HG02642 (cell line): Measurements from ENCODE around the gene TRPV4.

Experiments
- ATAC-seq: cut with Tn5 transposase; IDR thresholded peaks from one replicate; pipeline ENCODE4 v1.9.1; 2021; ENCODE audit warnings: mild to moderate bottlenecking; ENCODE audit not compliant: unreplicated experiment, poor library complexity

The TRPV4 gene

DNA sequence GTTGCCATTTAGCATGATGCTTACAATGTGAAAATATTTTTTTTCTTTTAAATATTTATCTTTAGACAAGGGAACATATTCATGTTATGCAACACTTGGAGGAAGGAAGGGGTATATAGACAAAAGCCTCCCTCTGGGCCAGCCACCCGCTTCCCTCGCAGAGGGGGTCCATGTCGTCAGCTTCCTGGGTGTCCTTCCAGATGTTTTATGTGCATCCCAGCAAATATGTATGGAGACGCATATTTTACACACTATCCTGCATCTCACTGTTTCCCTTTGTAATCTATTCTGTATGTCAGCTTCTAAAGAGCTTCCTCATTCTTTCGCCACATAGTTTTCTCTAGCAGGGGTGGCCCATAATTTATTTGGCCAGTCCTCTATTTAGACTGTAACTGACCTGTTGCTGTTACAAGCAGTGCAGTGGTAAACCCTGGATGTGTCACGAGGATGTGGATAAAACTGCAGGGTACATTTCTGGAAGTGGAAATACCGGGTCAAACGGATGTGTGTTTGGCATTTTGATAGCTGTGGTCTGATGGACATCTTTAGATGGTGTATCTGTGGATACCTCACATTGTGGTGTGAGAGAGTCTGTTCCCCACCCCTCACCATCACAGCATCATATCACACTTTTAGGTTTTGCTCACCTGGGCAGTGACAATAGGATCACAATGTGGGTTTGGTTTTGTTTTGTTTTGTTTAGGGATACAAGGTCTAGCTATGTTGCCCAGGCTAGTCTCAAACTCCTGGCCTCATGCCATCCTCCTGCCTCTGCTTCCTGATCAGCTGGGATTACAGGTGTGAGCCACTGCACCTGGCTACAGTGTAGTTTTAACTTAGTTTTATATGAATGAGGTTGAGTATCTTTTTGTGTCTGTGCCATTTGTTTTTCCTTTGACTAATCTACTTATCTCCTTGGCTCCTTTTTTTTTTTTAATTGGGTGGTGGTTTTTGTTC lies 87.9 kb downstream of the TRPV4 start:
- ATAC-seq, result no peak

- ATAC-seq, result no peak
These were observed 89.2 kb downstream of the TRPV4 start for GRCh38 chr12:109744026-109744425.

DNA sequence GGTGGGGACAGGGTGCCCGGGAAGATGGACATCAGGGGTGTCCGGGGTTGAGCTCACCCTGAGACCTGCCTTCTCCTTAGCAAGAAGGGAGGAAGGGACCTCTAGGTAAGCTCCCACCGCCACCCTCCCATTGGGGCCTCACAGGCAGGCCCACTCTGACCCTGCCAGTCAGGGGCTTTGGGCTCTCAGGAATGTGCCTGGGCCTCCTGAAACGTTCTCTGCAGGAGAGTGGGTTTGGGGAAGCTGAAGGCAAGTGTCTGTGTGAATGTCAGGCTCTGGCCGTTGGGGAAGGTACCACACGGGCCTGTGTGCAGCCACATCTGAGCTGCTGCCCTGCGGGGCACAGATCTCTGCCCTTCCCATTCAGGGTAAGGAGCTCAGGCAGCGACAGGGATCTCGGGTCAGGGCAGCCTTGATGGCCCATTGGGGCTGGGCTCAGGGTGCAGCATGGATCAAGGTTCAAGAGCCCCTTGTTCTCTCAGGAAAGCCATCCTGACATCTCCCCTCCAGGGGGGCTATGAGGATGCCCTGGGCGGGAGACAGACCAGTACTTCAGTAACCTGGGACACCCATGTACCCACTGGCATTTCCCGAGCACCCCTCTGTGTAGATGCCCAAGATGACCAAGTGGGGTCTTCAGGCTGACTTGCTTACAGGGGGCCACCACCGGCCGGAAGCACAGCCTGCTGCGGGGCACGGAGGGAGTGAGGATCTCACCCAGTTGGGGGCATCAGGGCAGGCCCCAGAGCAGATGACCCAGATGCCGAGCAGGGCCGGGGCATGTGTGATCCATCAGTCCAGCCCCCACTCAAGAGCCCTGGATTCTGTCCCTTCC lies 89.9 kb downstream of the TRPV4 start:
- ATAC-seq, result no peak

DNA sequence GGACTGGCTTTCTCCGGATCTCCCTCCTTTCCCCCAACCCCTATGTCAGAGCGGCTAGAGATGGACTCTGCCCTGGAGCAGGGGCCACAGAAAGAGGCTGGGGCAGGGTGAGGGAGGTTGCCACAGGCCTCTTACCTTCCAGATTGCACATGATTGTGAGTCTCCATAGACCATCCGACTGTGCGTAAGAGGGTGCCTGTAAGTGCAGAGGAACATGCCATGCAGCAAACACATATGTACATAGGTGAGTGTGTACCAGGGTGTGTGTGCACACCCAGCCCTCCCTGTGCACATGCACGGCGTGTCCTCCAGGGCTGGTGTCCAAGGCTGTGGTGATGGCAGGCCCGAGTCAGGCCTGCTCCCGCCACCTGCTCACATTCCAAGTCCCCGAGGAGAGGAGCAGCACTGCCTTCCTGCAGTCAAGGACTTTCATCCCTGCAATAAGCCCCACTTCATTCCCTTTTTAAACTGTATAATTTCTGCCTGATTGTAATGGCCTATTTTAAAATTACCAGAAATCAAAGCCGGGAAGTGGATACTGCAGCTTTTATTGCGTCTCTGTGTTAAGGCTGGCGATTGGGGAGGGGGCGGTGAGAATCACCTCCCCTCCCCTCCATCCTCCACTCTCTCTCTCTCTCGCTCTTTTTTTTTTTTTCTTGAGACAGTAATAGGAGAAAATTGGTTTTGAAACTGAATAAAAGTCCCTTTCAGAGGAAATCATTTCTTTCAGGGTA lies 91.1 kb downstream of the TRPV4 start:
- ATAC-seq, result no peak

DNA sequence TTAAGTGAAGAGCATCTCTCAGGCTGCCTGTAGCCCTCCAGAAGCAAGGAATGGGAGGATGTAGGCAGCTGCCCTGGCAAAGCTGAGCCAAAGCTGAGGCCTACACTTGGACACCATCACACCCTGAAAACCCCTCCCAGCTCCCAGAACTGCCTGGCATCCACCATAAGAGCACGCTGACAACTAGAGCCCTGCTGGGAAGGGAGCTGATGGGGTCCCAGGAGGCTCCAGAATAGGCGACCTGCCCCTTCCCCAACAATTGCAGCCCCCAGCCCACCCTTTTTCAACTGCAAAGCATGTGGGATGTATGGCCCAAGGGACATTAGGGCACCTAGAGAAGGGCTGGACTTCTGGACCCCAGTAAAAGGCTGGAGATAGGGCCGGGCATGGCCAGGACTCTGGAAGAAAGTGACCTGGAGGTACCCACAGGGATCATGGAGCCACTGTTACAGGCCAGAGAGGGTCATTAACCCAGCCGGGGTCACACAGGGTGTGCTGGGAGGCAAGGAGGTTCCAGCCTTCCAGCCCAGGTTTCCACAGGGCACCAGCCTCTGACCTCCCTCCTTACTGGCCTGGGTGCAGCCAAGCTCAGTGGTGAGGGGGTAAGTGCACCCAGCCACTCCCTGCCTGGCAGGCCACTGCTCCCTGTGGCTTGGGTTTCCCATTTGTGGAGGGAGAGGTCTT lies 91.8 kb downstream of the TRPV4 start:
- no peak for ATAC-seq

DNA sequence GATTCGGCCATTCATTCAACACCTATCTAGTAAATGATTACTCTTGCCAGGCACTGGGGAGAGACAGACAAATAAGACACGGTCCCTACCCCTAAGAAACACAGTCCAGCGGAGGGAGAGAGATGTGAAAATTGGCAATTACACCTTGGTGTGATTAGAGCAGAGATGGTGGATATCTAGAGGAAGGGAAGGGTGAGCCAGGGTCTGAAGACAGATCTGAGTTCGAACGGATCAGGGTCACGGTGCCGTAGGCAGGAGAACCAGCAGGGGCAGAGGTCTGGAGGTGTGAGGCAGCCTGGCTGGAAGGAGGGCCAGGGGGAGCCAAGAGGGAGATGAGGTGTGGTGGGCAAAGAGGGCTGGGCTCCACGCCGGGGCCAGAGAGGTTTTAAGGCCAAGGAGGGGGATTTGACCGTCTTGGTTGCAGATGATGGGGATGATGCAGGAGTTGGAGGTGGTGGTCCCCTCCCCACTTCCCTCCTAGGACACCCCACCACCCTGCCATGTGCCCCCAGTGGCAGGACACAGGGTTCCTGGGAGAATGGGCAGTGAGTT lies 92.4 kb downstream of the TRPV4 start:
- no peak for ATAC-seq

GRCh38 chr12:109739747-109740693 lies 93.2 kb downstream of the TRPV4 start:
- ATAC-seq, result no peak

DNA sequence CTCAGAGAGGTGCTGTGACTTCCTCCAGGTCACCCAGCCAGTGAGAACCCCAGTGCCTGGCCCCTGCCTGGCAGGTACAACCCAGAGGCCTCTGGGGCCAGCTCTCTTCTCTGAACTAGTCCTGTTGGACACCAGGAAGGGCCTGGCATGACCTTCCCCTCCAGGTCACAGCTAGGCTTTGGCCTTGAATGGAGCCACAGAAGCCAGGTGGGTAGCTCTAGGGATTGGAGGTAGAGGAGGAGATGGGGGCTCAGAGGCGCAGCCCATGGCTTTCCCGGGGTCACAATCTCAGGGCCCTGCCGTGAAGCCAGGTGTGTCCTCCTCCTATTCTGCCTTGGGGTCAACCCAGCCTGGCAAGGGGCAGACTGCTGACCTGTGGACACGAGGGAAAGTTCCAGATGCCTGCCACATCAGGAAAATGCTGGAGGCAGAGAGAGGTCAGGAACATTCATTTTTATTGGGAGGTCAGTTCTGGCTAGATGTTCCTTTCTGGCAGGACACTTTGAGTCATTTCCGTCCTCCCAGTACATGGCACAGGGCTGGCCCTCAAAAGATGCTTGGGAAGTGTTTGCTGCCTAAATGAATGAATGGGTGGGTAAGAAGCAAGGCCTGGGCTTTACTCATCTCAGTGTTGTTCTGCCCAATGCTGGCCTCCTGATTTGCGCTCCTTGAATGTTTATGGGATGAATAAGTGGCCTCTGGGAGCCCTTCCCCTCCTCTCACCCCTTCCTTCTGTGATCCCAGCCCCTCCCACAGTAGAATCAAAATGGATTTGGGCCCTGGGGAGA lies 94.1 kb downstream of the TRPV4 start:
- no peak for ATAC-seq

GRCh38 chr12:109738209-109738608 lies 95.0 kb downstream of the TRPV4 start:
- ATAC-seq, result no peak

- ATAC-seq, result no peak
These were observed 95.6 kb downstream of the TRPV4 start for GRCh38 chr12:109737631-109738030.

DNA sequence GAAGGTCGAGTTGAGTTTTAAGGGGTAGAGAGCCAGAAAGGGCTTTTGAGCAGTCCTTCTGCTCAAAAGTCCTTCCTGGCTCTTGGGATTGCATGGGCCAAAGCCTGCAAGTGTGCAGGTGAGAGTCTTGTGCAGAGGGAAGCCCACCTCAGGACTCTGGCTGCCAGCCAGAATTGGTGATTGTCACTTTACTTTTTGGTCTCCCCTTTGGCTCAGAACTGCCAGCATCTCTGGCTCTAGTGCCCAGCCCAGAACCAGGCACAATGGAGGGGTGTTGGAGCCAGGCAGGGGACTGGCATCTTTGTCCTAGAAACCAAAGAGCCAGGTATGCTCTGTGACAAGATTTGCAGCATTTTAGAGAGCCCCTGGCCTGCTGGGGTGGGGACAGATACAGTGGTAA lies 96.1 kb downstream of the TRPV4 start:
- no peak for ATAC-seq

GRCh38 chr12:109736552-109737108 lies 96.6 kb downstream of the TRPV4 start:
- no peak for ATAC-seq

DNA sequence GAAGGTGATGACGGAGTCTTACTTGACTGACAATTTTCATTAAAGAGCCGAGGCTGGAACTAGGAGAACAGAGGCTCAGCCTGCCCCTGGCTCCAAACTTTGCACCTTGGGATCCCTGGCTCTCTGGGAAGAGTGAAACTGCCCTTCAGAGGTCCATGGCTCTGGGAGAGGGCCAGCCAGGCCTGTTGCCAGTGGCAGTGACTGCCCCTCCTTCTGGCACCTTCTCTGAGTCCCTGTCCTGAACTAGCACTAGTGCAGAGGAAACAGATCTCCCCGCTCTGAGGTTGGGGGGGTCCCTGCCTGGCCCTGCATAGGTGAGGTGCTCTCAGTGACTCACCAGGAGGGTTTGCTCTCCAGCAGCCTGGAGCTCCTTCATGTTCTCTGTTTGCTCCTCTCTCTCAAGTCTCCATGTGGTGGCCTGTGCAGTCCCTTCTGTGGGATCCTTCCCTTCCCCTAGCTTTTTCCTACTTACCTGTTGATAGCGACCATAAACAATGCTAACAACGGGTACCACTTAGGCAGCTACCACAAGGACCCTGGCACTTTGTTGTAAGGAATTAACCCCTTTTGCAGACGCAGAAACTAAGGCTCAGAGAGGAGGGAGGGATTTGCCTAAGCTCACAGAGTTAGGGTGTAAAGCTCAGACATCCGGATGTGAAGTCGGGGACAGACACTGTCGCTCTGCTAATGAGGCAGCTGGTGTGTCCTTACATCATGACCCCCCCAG lies 97.2 kb downstream of the TRPV4 start:
- no peak for ATAC-seq

GRCh38 chr12:109735051-109735521 lies 98.1 kb downstream of the TRPV4 start:
- ATAC-seq, result no peak

GRCh38 chr12:109734219-109735000 lies 98.8 kb downstream of the TRPV4 start:
- no peak for ATAC-seq
